Left colon (tissue), 2 donors: ENCODE results near the gene SPI1. TPM values are rescaled to one million over a fixed set of nuclear protein-coding genes. Genes with fewer than 3 reads are reported as not detected.

ENCODE experiments used
- ATAC-seq: fragments of 200-7000 bp; cut with Tn5 transposase; one replicate; pipeline ENCODE4 v1.9.1; 2020; ENCODE audit warnings: mild to moderate bottlenecking, moderate library complexity
- DNase-seq, 2 donors: peaks; one replicate each; pipeline ENCODE4 v3.0.0-alpha.2; 2020
- intact Hi-C, 2 donors: fragments of 100-400 bp; cut with DNase I in 1 of 2; cut with micrococcal nuclease in 1 of 2; formaldehyde crosslinking; loops; one replicate each; pipeline versions ENCODE4 v1.11.2 to v1.14.0; 2022; cut with DNase I, micrococcal nuclease
- total RNA-seq, 2 donors: library from RNA; stranded (reverse); fragmentation: NEBNext Ultra II Directional; extraction: Animal tissue kit (Norgen Biotek cat#: 25700); gene quantifications; one replicate each; pipeline ENCODE4 v1.2.1, GENCODE V29; 2021
- donor health status: DM: no; HTN: no; CAD: no.
- donor health status: DM: yes; HTN: yes; CAD: no.

SPI1 gene
- total RNA-seq, 2 donors from 2014 or later, result 5.0 to 15.8 TPM

DNA sequence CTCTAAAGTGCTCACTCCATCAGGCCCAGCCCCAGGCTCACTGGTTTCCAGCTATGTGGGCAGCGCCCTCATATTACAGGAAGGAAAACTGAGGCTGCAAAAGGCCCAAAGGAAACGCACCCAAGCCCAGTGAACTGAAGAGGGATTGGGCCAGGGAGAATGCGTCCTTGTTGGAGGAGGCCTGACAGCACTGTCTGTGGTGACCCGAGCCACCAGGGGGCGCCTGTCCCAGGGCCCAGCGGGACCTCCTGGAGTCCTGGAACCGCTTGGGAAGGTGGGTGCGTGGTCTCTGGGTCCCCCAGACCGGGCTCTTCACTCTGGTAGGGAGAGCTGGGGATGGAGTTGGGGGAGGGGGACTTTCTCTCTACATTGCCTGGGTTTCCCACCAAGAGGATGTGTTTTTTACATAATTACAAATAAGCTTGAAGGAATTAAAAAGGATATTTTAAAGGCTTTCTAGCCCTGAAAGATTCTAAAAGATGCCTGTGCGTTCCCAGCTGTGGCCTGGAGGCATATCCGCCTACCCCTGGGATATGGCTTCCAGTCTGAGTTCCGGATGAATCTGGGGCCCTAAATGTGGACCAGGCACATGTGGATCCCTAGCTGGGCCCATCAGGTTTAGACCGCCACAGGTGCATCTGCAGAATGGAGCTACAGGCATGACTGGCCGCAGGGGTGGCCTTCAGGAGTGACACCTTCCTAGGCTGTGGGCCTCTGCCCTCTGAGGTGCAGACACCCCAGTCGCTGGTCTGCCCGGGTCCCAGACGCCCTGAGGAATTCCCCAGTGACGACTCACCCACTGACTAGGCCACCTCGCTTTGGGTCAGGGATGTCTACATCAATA is 4.2 kb downstream of the SPI1 start:
- intact Hi-C loops, result loop anchor here (10.0 kb wide), 2 partner anchors 71 to 81 kb away; partner anchors contain the start of gene RAPSN (in 1 of the 2)
- ATAC-seq, result peak; percentile 91

DNA sequence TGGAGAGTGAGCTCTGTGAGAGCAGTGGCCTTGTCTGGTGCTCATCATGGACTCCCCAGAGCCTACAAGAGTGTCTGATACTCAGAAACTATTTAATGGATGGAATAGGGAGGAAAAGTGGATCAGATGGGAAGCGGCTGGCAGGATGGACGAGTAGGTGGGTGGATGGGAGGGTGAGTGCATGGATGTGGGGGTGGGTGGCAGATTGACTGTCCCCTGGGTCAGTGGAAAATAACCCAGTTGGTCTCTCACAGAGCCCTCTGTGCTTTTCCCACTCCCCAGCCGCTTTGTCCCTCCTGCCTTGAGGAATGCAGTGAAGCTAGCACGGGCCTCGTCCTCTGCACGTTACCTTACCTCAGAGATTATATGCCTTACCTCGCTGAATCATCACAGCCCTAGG is 5.9 kb downstream of the SPI1 start:
- intact Hi-C loops, result loop anchor here (10.0 kb wide), 2 partner anchors 72 to 82 kb away; partner anchors contain the start of gene RAPSN (in 1 of the 2)
- no peak for DNase-seq

More for the DNA sequence above, 4.2 kb downstream of the SPI1 start:
- DNase-seq, result peak; percentile 65 to 89

DNA sequence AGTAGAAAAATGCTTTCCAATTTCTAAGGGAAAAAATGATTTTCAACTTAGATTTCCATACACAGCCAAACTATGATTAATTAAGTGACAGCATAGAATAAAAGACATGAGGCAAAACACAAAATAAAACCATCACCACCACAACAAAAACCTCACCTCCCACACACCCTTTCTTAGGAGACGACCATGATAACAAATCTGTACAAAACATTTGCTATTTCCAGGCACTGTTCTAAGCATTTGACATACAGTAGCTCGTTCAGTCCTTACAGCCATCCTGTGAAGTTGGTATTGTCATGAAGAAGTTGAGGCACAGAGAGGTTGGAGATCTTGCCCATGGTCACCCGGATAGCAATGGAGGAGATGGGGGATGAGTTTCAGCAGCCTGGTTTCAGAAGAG is 8.7 kb downstream of the SPI1 start:
- no peak for DNase-seq
- intact Hi-C loops, result loop anchor here (10.0 kb wide), 2 partner anchors 75 to 85 kb away; partner anchors contain the start of gene RAPSN (in 1 of the 2)
- no peak for ATAC-seq

More for the DNA sequence above, 5.9 kb downstream of the SPI1 start:
- ATAC-seq, result no peak

DNA sequence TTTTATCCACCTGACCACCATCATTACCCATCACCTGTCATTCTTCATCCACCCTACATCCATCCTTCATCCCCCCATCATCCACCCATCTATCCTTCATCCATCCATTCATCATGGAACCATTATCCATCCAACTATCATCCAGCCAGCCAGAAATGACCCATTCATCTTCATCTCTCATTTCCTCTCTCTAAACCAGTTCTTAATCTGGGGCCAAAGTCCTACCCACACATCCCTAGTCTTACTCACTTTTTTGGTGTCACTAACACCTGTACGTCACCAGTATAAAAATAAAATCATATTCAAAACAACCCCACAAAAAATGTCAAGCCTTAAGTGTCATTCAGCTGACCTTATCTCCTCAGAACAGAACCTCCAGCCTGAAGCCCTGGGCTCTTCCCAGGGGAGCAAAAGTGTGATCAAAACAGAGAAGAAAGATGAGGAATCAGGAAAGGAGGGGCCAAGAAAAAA is 12.3 kb downstream of the SPI1 start:
- intact Hi-C loops, result no loop called here
- ATAC-seq (no peak), DNase-seq (no peak)

DNA sequence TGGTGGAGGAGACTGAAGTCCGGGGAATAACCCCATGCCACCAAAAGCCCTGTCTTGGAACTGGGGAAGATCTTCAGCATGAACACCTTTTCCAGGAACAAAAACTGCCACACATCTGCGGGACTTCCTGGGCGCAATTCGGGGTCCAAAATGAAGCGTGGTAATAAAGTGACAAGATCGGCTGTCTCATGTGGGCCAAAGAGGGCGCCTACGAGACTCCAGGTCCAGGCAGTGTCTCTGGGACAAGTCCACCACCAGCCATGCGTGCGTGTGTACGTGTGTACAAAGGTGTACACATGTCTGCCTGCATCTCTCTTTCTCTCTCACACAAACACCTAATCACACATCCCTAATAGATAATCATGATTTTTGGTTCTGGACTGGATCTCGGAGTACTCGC is 16.9 kb downstream of the SPI1 start:
- ATAC-seq, result no peak
- intact Hi-C loops, result no loop called here
- DNase-seq, result no peak

DNA sequence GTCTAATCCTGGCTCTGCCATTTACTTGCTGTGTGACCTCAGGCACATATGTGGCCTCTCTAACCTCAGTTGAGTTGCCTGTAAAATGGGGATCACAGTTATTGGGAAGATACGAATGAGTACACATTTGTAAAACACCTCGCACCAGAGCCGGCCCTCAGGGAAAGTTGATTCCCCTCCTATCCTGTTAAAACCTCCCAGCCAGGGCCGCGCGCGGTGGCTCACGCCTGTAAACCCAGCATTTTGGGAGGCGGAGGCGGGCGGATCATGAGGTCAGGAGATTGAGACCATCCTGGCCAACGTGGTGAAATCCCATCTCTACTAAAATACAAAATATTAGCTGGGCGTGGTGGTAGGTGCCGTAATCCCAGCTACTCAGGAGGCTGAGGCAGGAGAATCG is 18.0 kb downstream of the SPI1 start:
- intact Hi-C loops, result no loop called here
- no peak for DNase-seq
- no peak for ATAC-seq

DNA sequence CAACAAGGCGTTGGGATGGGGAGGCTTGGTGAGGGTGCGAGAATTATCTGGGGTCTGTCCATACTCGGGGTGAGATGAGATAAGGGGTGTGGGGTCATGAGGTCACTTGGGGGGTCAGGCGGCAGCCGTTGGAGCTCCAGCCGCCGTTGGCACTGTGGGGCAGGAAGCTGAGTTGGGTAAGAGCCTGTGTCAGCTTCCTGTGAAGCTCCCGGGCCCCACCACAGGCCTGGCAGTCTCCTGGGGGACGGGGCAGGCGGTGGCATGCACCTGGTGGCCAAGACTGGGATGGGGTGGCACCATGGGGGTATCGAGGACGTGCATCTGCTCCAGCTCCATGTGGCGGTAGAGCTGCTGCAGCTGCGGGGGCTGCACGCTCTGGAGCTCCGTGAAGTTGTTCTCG is 18.8 kb downstream of the SPI1 start:
- no peak for ATAC-seq
- intact Hi-C loops, result no loop called here
- no peak for DNase-seq

DNA sequence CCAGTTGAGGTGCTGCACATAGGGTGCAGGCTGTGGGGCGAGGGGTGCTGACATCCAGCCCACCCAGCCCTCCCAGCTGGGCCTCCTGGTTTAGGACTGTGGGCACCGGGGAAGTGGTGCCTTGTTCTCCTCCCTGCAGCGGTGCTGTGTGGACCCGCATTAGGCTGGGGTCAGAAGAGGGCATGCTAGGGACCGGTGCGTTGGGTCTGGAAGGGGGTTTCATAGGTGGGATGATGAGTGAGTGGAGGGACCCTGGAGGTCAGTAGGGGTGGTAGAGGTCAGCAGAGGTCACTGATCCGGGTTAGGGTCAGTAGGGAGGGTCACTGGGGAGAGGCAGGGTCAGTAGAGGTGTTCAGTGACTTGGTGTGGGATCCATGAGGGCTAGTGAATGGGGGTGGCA is 19.2 kb downstream of the SPI1 start:
- intact Hi-C loops, result no loop called here

DNA sequence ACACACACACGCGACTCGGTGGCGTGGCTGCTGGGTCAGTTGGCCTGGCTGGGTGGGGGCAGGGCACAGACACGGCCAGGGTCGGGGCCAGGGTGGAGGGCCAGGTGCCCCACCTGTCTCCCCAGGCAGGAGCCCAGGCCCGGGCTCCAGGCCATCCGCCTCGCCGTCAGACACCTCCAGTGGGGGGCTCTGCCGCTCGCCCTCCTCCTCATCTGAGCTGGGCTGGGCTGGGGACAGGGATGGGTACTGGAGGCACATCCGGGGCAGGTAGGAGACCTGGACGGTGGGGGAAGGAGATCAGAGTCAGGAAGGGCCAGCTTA is 19.7 kb downstream of the SPI1 start:
- DNase-seq (no peak), ATAC-seq (no peak)
- intact Hi-C loops, result no loop called here

More for the DNA sequence above, 19.2 kb downstream of the SPI1 start:
- ATAC-seq (no peak), DNase-seq (no peak)

DNA sequence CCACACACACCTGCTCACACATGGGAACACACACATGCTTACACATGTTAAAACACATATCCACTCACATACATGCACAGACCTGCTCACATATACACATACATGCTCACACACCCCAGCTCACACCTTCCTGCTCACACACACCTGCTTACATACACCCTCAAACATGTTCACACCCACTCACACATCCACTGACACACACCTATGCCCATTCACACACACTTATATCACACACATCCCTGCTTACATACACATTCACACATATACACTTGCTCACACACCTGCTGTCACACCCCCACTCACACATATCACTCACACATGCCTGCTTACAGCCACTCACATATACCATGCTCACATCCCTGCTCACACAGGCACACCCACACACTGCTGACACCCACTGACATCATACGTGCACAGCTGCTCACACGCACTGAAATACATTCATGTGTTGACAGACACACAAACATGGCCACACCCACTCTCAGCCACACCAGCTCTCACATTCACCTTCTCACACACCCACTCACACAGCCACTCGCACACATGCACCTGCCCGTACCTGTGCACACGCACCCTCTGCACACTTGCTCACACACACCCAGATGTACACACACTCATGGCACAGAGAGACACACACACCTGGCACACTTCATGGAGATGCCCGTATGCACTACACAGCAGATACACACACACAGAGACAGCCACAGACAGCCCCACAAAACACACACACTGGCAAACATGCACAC is 20.2 kb downstream of the SPI1 start:
- DNase-seq, result no peak
- ATAC-seq, result no peak
- intact Hi-C loops, result no loop called here

DNA sequence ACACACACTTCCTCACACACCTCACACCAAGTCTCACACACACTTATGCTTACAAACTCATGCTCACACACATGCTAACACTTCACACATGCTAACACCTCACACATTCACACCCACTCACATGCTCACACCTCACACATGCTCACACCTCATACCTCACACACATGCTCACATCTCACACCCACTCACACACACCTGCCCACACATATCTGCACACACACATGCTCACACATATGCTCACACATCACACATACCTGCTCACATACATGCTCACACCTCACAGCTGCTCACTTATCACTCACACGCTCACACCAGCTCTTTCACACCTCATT is 21.4 kb downstream of the SPI1 start:
- no peak for DNase-seq
- intact Hi-C loops, result no loop called here
- no peak for ATAC-seq

DNA sequence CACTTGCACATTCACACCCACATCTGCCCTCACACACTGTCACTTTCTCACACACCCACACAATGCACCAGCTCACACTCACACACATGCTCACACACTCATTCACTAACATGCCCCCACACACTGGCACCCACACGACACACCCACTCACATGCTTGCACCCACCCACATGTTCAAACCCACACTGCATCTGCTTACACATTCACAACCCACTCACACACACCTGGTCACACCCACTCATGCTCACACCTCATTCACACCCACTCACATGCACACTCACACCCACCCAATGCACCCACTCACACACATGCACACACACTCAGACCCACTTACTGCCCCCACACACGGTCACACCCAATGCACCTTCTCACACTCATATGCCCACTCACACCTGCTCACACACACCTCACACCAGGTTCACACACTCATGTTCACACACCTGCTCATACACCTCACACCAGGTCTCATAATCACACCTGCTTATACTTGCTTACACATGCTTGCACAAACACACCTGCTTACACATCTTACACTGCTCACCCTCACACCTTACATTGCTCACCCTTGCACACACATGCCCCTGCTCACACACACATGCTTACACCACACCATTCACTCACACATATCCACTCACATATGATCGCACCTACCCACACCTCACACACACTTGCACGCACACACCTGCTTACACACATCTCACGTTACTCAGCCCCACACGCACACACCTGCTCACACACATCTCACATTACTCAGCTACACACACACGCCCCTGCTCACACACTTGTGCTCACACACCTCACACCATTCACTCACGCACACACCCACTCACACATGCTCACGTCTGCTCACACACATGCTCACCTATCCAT is 22.0 kb downstream of the SPI1 start:
- intact Hi-C loops, result no loop called here
- ATAC-seq, result no peak
- DNase-seq, result no peak

DNA sequence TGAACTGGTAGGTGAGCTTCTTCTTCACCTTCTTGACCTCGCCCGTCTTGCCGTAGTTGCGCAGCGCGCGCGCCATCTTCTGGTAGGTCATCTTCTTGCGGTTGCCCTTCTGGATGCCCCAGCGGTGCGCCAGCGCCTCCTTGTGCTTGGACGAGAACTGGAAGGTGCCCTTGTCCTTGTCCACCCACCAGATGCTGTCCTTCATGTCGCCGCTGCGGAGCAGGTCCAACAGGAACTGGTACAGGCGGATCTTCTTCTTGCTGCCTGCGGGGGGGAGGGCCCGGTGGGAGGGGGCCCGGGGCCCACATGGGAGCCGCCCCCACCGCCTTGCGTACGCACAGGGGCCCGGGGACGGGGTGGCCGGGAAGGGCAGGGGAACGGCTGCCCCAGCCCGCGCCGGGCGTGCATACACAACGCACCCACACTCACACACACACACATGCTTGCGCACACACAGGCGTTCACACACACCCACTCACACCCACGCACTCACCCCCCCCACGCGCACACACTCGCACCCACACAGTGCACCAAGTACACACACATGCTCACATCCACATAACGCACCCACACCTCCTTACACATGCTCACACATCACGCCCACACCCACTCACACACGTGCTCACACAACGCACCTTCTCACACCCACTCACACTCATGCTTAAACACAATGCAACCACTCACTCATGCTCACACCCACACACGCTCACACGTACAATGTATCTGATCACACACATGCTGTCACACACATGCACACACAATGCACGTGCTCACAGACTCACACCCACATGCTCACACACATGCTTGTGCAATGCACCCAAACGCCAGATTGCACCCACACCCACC is 22.8 kb downstream of the SPI1 start:
- ATAC-seq (peak; percentile 94), DNase-seq (peak; percentile 93 to 99)
- intact Hi-C loops, result no loop called here

DNA sequence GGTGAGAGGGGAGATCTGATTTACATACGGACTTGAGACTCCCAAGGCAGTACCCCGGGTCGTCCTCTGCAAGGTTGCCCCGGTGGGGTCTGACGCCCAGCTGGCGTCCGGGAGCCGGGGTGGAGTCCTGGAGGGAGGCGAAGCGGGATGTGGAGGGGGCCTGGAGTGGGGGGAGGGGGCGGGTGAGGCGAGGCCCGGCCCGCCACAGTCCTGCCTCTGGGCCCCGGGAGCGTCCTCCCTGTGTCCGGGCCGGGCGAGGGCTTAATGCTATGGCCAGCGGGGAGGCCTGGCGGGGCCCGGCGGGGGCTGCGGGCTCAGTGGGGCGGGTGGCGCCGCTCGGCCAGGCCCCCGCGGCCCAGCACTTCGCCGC is 23.4 kb downstream of the SPI1 start:
- DNase-seq (no peak), ATAC-seq (no peak)
- intact Hi-C loops, result no loop called here

DNA sequence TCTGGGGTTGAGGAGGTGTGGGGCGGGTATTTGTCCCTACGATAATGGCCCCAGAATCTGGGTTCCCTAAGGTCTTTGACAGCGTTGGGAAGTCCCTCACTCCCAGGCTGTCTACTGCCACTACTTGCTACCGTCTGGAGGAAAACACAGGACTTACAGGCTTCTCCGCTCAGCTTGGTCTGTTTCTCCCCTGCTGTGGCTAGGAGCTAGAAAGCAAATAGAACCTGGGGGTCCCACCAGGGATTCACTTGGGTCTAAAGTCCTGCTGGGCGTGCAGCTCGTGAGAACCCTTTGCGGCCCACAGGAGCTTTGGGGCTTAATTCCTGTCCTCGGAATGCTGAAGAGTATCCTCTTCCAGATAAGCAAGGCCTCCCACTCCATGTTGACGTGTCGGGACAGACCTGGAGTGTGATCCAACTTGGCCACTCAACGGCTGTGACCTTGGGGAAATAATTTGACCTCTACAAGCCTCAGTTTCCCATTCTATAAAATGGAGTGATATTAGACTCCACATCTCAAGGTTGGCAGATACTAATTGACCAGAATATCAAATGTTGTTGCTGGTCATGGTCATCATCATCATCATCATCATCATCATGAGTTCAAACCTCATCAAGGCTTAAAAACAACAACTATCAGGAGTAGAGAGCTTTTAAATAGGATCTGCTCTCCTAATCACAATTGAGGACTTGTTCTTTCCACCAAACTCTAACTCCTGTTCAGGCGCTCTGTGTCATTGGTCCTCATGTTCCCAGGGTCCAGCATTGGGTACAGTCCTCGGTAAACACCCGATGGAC is 24.2 kb downstream of the SPI1 start:
- DNase-seq, result no peak
- intact Hi-C loops, result no loop called here

DNA sequence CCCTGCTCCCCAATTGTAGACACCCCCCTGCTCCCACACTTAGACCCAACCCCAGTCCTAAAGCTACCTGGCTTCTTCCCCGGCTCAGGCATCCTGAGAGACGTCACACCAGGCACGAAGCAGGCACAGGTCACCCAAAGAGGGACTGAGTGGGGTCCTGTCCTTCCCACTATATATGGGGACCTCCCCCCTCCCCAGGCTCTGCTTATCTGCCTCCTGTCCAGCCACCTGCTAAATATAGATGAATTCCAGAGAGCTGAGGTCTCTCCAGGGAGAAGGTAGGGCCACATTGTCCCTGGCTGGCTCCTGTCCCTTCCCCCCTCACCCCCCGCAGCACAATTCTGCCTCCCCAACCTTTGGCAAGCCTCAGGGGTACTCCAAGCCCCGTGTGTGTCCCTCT is 25.8 kb downstream of the SPI1 start, which contains the start of gene MYBPC3:
MYBPC3 (minus strand) TSS at position 147 of the 400 bp plus-strand sequence; CDS start at position 92, 55 bp downstream.
- ATAC-seq (no peak), DNase-seq (no peak)
- intact Hi-C loops, result no loop called here

More for the DNA sequence above, 24.2 kb downstream of the SPI1 start:
- ATAC-seq, result no peak
